ENCODE results near the gene FKBP9.

- TF ChIP-seq CTCF (IDR thresholded peaks at IDR 0.05) (peak in 2 of 3 donors; percentile 35 to 45), POLR2AphosphoS5 (IDR thresholded peaks at IDR 0.05) (no peak), POLR2A (IDR thresholded peaks at IDR 0.05) (no peak)
Measured at GRCh38 chr7:33044401-33044718, 87.1 kb downstream of the FKBP9 start.

Data from breast epithelium (tissue), 3 donors.